Testis (tissue), 5 donors: ENCODE data around the gene RER1. TPM values are rescaled to one million over a fixed set of nuclear protein-coding genes. Genes with fewer than 3 reads are reported as not detected.

Source experiments
- DNase-seq: peaks from one replicate; pipeline ENCODE4 v3.0.0-alpha.2; 2019
- H3K27ac ChIP-seq, 2 donors: fragments of 200-600 bp; sonication (generic); one replicate each; pipeline ENCODE4 v1.5.1; 2019
- H3K27me3 ChIP-seq: fragments of 200-600 bp; sonication (generic); one replicate; pipeline ENCODE4 v1.5.1; 2019
- H3K36me3 ChIP-seq: fragments of 200-600 bp; sonication (generic); one replicate; pipeline ENCODE4 v1.5.1; 2017; ENCODE audit warnings: low read depth; ENCODE audit errors: missing control alignments
- H3K4me1 ChIP-seq: fragments of 200-600 bp; sonication (generic); one replicate; pipeline ENCODE4 v1.5.1; 2019
- H3K4me3 ChIP-seq, 2 donors: fragments of 200-600 bp; sonication (generic); one replicate each; pipeline ENCODE4 v1.5.1; 2017 to 2019
- H3K9me3 ChIP-seq: fragments of 200-600 bp; sonication (generic); one replicate; pipeline ENCODE4 v1.5.1; 2017
- POLR2A ChIP-seq: fragments of 450-650 bp; IDR thresholded peaks from one replicate; pipeline ENCODE4 v1.6.1; 2017; ENCODE audit warnings: antibody characterized with exemption, mild to moderate bottlenecking, moderate library complexity
- WGBS, 2 donors: methylation state at CpG; one replicate each; pipeline ENCODE4 v1.1.5; 2018; 5-methylcytosine and 5-hydroxymethylcytosine counted together
- intact Hi-C: fragments of 100-400 bp; cut with DNase I; formaldehyde crosslinking; loops from one replicate; pipeline ENCODE4 v1.15.1; 2023; ENCODE audit warnings: low total_unique reads
- long read RNA-seq, 2 donors: transcript quantifications; one replicate each; lab custom pipeline, GENCODE V29; 2026
- polyA plus RNA-seq: library from polyadenylated mRNA; stranded (reverse); fragments of 350-450 nt; fragmentation: Illumina TruSeq; extraction: RNeasy Lipid Tissue Mini Kit (QIAGEN cat#74804); gene quantifications from one replicate; pipeline ENCODE4 v1.2.3, GENCODE V29; 2014; ENCODE audit warnings: low read depth, low replicate concordance; ENCODE audit not compliant: insufficient read depth
- total RNA-seq, 2 donors: library from RNA; depleted of rRNA; stranded (reverse); fragments of >200 nt; gene quantifications; one replicate each; pipeline ENCODE4 v1.2.3, GENCODE V29; 2016
- TF ChIP-seq, protein P1 (sequence below), 3 experiments: fragments of 450-650 bp in 2 of 3; fragments of 200-600 bp in 1 of 3; sonication (generic) in 1 of 3; IDR thresholded peaks; one replicate each; pipeline ENCODE4 v1.5.1; 2016 to 2019; ENCODE audit warnings: antibody characterized with exemption in 3 of 3, mild to moderate bottlenecking in 2 of 3, moderate library complexity in 1 of 3

Gene RER1
- total RNA-seq (100 to 1,000 TPM in 1 of 2 donors, 10 to 100 TPM in 1; 89.9 to 104 TPM), polyA plus RNA-seq (262 TPM)
- long read RNA-seq, donor 1, transcript RER1-207 (6 exons, 2,469 nt): minor isoform, 5 of 93 reads
- long read RNA-seq, donor 1, transcript RER1-209 (7 exons, 3,044 nt): major isoform, 43 of 93 reads
- long read RNA-seq, donor 1, partial matches to known transcripts: 18 of 93 reads
- long read RNA-seq, donor 1, other reads (novel, unspliced or antisense): 22 of 93 reads
- long read RNA-seq, donor 2, transcript RER1-209 (7 exons, 3,044 nt): major isoform, 53 of 61 reads
- long read RNA-seq, donor 2, transcript RER1-206 (2 exons, 585 nt): minor isoform, 5 of 61 reads
- long read RNA-seq, donor 2, partial matches to known transcripts: 0 of 61 reads
- long read RNA-seq, donor 2, other reads (novel, unspliced or antisense): 0 of 61 reads

- TF ChIP-seq, protein P1, sequence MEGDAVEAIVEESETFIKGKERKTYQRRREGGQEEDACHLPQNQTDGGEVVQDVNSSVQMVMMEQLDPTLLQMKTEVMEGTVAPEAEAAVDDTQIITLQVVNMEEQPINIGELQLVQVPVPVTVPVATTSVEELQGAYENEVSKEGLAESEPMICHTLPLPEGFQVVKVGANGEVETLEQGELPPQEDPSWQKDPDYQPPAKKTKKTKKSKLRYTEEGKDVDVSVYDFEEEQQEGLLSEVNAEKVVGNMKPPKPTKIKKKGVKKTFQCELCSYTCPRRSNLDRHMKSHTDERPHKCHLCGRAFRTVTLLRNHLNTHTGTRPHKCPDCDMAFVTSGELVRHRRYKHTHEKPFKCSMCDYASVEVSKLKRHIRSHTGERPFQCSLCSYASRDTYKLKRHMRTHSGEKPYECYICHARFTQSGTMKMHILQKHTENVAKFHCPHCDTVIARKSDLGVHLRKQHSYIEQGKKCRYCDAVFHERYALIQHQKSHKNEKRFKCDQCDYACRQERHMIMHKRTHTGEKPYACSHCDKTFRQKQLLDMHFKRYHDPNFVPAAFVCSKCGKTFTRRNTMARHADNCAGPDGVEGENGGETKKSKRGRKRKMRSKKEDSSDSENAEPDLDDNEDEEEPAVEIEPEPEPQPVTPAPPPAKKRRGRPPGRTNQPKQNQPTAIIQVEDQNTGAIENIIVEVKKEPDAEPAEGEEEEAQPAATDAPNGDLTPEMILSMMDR (IDR thresholded peaks at IDR 0.05): no peak
- TF ChIP-seq POLR2A: peak; percentile 42
- DNase-seq: peak; percentile 99
- Histone ChIP-seq H3K9me3 (no peaks in the 10 kb centered on the region), H3K4me3 (peak within 1 kb of the TSS; percentile 89 to 94), H3K4me1 (peaks cover 25% of the 10 kb centered on the region), H3K27me3 (no peaks in the 10 kb centered on the region), H3K36me3 (no peaks in the 10 kb centered on the region), H3K27ac (peak within 1 kb of the TSS; percentile 69 to 89)
- intact Hi-C loops: no loop called here
- 1% methylated on average over 27 to 46 of the region's 103 CpGs for WGBS, 2 donors
These were observed at the start of gene RER1, which contains the start of gene MORN1 for GRCh38 chr1:2391041-2391930. Gene RER1, plus strand, starts transcription at chr1:2391841. Its CDS starts 3,950 bp downstream, at chr1:2395791. Gene MORN1, minus strand, starts transcription at chr1:2391554. Its CDS starts 21 bp downstream, at chr1:2391533.

- TF ChIP-seq, protein P1 (IDR thresholded peaks at IDR 0.05): no peak
- TF ChIP-seq POLR2A: no peak
- no peaks in the 10 kb centered on the region for H3K9me3 ChIP-seq
- intact Hi-C loops: no loop called here
- 84 to 86% methylated on average over 21 of the region's 21 CpGs for WGBS, 2 donors
- H3K36me3 ChIP-seq: no peaks in the 10 kb centered on the region
- H3K4me1 ChIP-seq: no peaks in the 10 kb centered on the region
- no peaks in the 10 kb centered on the region for H3K27me3 ChIP-seq
- no peak for DNase-seq
- H3K27ac ChIP-seq: no peak overlapping the region
- H3K4me3 ChIP-seq: no peak overlapping the region
These were observed 49.1 kb upstream of the RER1 start for GRCh38 chr1:2342384-2343022.

GRCh38 chr1:2343023-2343935 lies 48.4 kb upstream of the RER1 start:
- Histone ChIP-seq H3K27me3 (no peaks in the 10 kb centered on the region), H3K36me3 (no peaks in the 10 kb centered on the region), H3K9me3 (no peaks in the 10 kb centered on the region), H3K4me1 (no peaks in the 10 kb centered on the region), H3K27ac (no peak overlapping the region), H3K4me3 (no peak overlapping the region)
- no peak for TF ChIP-seq POLR2A
- TF ChIP-seq, protein P1 (IDR thresholded peaks at IDR 0.05): no peak
- WGBS, 2 donors: 90 to 91% methylated on average over 24 to 39 of the region's 39 CpGs
- DNase-seq: no peak
- intact Hi-C loops: no loop called here

DNA sequence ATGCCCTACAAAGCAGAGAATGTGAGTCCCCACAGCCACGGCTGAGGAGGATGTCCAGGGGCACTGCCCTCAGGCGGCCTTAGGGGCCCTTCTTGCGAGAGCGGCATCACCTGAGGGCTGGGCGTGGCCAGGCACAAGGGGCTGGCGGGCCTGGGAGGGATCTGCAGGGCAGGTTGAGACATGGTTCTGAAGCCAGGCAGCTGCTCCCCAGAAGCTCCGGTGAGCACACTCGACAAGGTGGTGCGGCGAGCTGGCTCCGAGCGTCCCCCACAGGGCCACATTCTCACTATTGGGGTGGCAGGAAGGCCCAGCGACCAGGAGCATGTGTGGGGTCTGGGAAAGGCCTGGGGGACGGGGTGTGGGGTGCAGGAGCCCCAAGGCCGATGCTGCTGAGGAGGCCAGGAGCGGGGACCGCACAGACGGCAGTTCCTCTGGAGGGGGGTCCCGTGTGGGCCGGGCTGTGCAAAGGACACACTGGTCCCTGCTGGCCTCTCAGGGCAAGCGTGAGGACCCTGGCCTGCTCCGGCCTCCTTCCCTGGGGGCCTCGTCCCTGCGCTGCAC lies 47.4 kb upstream of the RER1 start:
- H3K4me1 ChIP-seq: no peaks in the 10 kb centered on the region
- H3K36me3 ChIP-seq: no peaks in the 10 kb centered on the region
- H3K4me3 ChIP-seq: no peak overlapping the region
- no peak overlapping the region for H3K27ac ChIP-seq
- 84 to 95% methylated on average over 11 to 23 of the region's 24 CpGs for WGBS, 2 donors
- TF ChIP-seq POLR2A: no peak
- TF ChIP-seq, protein P1 (IDR thresholded peaks at IDR 0.05): no peak
- DNase-seq: no peak
- H3K27me3 ChIP-seq: no peaks in the 10 kb centered on the region
- H3K9me3 ChIP-seq: no peaks in the 10 kb centered on the region
- intact Hi-C loops: no loop called here
